ENCODE measurements around the gene WDR87.

Gene WDR87

GRCh38 chr19:37905946-37906868 is at the start of gene WDR87:
TSS of gene WDR87 (minus strand) at chr19:37906594. CDS start at chr19:37898239, 8,355 bp downstream.
- peak; percentile 12 to 18 for DNase-seq (ENCODE audit: low read depth in 2 of 2)

- no peak for DNase-seq (ENCODE audit: low read depth in 2 of 2)
Observed at GRCh38 chr19:37955986-37956385, 49.6 kb upstream of the WDR87 start.

GRCh38 chr19:37954421-37954874 is 48.1 kb upstream of the WDR87 start:
- DNase-seq (ENCODE audit: low read depth in 2 of 2) = no peak

GRCh38 chr19:37953918-37954303 is 47.5 kb upstream of the WDR87 start:
- no peak for DNase-seq (ENCODE audit: low read depth in 2 of 2)

- no peak for DNase-seq (ENCODE audit: low read depth in 2 of 2)
Observed at GRCh38 chr19:37953171-37953917, 47.0 kb upstream of the WDR87 start.

- no peak for DNase-seq (ENCODE audit: low read depth in 2 of 2)
Observed at GRCh38 chr19:37951816-37952210, 45.4 kb upstream of the WDR87 start.

GRCh38 chr19:37950471-37951175 is 44.2 kb upstream of the WDR87 start:
- DNase-seq (ENCODE audit: low read depth in 2 of 2) = no peak

GRCh38 chr19:37948362-37948761 is 42.0 kb upstream of the WDR87 start:
- DNase-seq (ENCODE audit: low read depth in 2 of 2) = no peak

- DNase-seq (ENCODE audit: low read depth in 2 of 2) = no peak
Observed at GRCh38 chr19:37947778-37948177, 41.4 kb upstream of the WDR87 start.

GRCh38 chr19:37946132-37946531 is 39.7 kb upstream of the WDR87 start:
- DNase-seq (ENCODE audit: low read depth in 2 of 2) = no peak

- no peak for DNase-seq (ENCODE audit: low read depth in 2 of 2)
Observed at GRCh38 chr19:37943480-37943879, 37.1 kb upstream of the WDR87 start.

- no peak for DNase-seq (ENCODE audit: low read depth in 2 of 2)
Observed at GRCh38 chr19:37942516-37942902, 36.1 kb upstream of the WDR87 start.

GRCh38 chr19:37941782-37942515 is 35.6 kb upstream of the WDR87 start:
- no peak for DNase-seq (ENCODE audit: low read depth in 2 of 2)

- no peak for DNase-seq (ENCODE audit: low read depth in 2 of 2)
Observed at GRCh38 chr19:37938353-37938752, 32.0 kb upstream of the WDR87 start.

GRCh38 chr19:37936886-37937285 is 30.5 kb upstream of the WDR87 start:
- DNase-seq (ENCODE audit: low read depth in 2 of 2) = no peak

GRCh38 chr19:37936166-37936565 is 29.8 kb upstream of the WDR87 start:
- DNase-seq (ENCODE audit: low read depth in 2 of 2) = no peak

- no peak for DNase-seq (ENCODE audit: low read depth in 2 of 2)
Observed at GRCh38 chr19:37935341-37935740, 28.9 kb upstream of the WDR87 start.

- DNase-seq (ENCODE audit: low read depth in 2 of 2) = no peak
Observed at GRCh38 chr19:37933937-37934358, 27.6 kb upstream of the WDR87 start.

GRCh38 chr19:37932985-37933936 is 26.9 kb upstream of the WDR87 start:
- no peak for DNase-seq (ENCODE audit: low read depth in 2 of 2)

All from stimulated activated CD4-positive, alpha-beta T cell treated with anti-CD3 and anti-CD28 coated beads, Interleukin-4, amount 100 ng/mL, for 48 hours (primary cell).